Non-pigmented ciliary epithelial cell (primary cell): ENCODE results near the gene SLC7A5.
A peak's percentile ranks its signal among the peaks of the same experiment; 100 is the strongest.
"Not testable (repeated sequence)": the region's sequence is repeated elsewhere in the genome, so short reads cannot be mapped to it uniquely, and the experiment has no call there.

Experiments
- DNase-seq: peaks from one replicate; pipeline ENCODE4 v3.0.0-alpha.2; 2010; ENCODE audit warnings: low read depth

The SLC7A5 gene

DNA sequence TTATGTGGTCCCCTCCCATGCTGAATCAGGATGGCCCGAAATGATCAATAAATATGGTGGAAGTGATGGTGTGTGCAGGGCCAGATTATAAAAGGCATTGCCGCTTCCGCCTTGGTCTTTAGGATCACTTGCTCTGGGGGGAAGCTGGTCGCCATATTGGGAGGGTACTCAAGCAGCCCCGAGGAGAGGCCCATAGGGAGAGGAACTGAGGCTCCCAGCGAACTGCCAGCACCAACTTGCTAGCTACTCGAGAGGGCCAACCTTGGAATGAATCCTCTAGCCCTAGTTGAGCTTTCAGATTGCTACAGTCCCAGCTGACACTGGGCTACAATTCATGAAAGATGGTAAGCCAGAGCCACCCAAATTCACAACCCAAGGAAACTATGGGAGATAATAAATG is 19.0 kb upstream of the SLC7A5 start:
- DNase-seq, result not testable (repeated sequence)

DNA sequence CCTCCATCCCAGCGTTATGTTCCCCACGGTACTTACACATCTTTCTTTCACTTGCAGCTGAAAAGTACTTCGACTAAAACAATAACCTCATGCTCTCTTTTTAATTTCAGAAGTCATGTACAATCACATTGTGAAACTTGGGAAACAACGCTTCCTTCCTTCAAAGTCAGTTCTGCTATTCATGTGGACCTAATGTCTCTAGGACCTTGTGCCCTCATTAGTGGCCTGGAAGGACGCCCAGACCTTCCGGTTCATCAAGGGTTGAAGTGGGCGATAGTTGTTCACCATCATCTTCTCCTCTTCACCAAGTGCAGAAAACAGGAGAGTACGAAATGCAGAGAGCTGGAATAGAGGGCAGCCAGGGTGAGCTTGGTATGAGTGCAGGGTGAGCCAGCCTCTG is 18.6 kb upstream of the SLC7A5 start:
- DNase-seq, result not testable (repeated sequence)

- not testable (repeated sequence) for DNase-seq
Observed at GRCh38 chr16:87885371-87885967, 16.2 kb upstream of the SLC7A5 start.

DNA sequence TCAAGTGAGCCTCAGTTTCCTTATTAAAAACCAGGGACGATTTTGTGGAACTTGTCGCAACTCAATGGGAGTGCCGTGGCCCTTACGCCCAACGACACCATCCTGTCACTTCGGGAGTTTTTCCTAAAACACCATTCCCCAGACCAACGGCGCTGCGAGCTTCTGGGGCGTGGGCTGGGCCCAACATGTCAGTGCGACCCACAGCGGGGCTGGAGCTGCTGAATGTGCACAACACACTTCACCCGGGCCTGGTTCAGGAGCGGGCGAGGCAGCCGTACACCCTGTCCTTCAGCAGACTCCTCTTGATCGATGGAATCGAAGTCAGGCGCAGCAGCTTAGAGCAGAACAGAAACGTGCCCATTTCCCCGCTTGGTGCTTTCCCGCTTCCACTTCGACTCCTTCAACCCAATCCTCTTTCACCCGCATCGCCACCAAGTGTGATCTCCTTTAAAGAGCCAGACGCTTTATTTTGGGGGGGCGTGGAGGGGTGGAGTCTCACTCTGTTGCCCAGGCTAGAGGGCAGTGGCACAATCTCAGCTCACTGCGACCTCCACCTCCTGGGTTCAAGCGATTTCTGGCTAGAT is 13.2 kb upstream of the SLC7A5 start:
- DNase-seq, result no peak

DNA sequence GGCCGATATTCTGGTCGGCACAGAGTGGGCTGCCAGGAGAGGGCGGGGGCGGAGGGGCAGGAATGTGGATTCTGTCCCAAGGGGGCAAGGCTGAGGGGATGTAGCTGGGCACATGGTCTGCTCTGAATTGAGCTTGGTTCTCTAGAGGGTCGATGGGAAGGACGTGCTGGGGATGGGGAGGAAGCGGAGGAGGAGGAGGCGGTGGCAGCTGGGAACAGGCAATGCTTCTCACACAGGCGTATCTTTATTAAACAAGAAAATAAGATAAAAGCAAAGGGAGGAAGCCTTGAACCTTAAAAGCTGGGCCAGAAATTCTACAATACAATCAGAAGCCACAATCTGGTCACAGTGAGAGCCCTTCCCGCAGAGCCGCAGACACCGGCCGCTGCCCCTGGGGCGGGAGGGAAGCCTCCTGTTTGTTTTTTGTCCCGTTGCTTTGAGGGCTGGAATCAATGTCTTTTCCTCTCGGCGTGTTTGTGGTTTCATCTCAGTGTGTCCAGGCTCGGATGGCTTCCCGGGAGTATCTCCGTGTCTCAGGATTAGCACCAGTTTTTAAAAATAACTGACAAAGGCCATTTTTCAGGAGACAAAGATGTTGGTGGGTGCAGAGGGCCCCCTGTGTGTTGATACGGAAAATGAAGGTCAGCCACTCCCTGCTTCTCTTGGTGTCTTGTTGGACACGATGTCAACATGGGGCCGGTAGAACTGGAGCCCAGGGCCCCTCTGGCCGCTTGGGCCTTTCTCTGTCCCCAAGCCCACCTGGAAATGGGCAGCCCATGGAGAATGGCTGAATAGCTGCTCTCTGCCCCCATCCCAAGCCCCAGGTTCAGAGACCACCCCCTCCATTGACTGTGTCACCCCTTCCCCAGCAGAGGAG is 12.3 kb upstream of the SLC7A5 start:
- no peak for DNase-seq

DNA sequence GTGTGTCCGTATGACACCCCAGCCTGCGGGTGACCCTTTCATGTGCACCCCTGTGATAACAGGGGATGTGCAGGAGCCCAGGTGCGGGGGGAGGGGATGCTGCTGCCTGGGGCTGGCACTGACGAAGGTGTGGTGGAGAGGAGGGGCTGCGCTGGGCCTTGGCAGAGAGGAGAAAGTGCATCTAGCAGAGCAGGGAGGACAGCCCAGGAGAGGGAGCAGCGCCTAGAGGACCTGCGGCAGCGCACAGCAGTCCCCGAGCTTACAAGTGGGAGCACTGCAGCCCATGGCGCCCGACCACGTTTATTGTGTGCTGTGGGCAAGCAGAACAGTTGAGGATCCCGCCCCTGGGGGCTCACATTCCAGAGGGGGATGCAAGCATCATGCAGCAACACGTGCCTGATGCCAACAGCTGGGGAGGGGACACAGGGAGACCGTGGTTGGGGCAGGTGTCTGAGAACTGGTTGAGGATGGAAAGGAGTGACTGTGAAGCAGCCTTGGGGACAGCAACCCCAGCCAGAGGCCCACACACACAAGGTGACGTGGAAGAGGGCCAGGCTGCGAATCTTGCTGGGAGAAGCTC is 10.9 kb upstream of the SLC7A5 start:
- DNase-seq, result no peak

DNA sequence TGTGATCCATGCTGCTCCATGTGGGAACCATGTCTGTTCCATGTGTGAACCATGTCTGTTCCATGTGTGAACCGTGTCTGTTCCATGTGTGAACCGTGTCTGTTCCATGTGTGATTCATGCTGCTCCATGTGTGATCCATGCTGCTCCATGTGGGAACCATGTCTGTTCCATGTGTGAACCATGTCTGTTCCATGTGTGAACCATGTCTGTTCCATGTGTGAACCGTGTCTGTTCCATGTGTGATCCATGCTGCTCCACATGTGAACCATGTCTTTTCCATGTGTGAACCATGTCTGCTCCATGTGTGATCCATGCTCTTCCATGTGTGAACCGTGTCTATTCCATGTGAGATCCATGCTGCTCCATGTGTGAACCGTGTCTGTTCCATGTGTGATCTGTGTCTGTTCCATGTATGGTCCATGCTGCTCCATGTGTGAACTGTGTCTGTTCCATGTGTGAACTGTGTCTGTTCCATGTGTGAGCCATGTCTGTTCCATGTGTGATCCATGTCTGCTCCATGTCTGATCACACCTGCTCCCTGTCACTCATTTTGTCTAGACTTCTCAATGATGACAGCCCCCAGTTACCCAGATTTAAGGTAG is 10.2 kb upstream of the SLC7A5 start:
- not testable (repeated sequence) for DNase-seq

DNA sequence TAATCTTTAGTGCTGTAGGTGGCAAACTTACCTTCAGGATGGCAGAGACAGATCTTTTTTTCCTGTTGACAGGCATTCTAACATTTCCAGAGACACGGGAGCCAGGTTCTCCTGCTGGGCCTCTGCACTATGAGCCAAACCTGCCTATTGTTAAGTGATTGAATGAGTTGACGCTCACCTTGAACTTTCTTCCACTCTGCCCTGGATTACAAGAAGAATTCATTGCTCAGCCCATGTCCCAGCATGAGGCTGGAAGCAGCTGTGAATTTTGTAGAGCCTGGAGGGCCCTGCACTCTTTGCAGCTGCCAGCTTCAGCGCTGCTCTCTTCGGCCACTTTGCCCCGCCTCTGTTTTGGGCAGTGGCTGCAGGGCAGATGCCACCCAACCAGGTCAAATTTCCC is 9.4 kb upstream of the SLC7A5 start:
- DNase-seq, result no peak

- DNase-seq, result no peak
Observed at GRCh38 chr16:87877942-87878507, 8.7 kb upstream of the SLC7A5 start.

GRCh38 chr16:87874639-87875427 is 5.5 kb upstream of the SLC7A5 start:
- no peak for DNase-seq

DNA sequence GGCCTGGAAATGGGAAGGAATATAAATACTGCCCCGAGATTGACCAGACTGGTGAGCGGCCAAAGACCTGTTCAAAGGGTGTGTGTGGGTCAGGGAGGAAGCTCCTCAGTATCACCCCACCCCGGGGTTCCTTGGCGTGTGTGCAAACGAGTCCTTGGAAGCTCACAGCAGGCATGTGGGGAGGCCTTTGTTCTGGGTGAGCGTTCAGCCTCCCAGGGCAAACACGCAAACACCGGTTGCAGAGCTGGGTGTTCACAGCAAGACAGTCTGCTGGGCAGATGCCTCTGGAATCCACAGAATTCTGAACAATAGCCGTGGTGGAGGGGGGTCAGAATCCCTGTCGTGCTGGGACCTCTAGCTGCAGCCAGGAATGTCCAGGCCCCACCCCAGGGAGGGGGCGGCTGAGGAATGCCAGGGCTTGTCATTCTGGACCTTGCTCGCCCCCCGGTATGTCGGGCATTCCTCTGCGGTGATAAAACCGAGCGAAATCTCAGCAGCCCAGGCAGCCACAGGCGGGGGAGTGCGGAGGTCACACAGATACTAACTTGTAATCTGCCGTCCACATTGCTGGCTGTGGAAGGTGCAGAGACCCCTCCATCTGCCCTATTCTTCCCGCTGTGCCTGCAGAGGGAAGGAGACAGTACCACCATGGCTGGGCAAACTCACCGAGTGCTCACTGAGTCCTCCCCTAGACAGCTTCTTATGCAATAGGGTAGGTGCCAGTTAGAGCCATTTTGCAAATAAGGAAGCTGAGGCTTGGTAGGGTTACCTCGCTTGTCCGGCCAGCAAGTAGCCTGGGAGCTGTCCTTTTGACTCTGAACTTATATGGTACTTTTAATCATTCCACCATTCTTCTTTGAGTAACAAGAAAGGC is 1.3 kb upstream of the SLC7A5 start:
- DNase-seq, result peak; percentile 77

DNA sequence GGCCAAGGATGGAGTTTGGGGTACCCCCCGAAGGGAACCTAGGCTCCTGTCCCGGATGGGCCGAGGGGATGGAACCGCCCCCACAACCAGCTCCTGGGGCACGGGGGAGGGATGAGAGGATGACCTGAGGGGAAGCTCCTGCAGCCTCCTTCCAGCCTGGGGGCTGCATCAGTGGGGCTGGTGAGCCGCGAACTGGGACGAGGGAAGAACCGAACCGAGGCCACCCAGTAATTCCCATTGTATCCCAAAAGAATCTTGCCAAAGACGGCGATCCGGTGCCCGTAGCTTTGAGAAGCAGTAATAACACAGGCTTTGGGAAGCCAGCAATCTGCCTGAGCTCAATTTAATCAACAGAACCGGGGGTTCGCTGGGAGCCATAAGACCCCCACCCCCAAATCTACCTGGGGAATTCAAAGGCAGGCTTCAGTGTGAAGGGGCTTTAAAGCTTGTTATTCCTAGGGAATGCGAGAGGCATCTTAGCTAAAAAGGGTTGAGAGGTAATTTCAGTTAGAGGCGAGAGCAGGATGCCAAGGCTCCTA is 641 bp upstream of the SLC7A5 start:
- not testable (repeated sequence) for DNase-seq

DNA sequence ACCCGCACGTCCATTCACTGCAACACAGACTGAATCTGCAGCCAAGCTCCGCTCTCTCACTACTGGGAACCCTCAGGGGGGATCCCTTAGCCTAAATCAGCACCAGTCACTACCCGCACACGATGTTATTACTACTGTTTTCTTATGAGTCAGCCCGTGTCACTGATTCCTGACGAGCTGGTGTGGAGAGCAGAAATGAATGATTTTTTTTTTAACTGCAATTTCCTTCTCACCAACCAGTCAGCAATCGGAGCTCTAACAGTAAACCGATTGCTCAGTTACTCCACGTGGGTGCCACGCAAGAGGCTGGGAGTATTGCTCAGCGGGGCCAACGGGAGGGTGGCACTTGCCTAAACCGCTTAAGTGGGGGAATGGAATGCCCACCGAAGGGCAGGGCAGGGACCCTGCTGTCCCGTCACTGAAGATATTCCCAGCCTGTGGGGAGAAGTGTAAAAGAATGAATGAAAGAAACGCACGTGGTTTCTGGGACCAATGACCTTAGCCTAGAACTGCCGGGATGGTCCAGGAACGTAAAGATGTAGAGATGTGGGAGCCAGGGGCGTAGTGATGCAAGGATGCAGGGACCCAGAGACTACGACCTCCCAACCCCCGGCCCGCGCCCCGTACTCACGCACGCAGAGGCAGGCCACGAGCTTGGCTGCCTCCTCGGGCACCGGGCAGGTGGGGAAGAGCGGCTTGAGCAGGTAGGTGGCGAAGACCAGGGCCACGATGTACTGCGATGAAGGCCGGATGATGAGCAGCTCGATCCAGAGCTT is 865 bp downstream of the SLC7A5 start:
- DNase-seq, result peak; percentile 71

GRCh38 chr16:87865902-87866555 is 3.3 kb downstream of the SLC7A5 start:
- not testable (repeated sequence) for DNase-seq

DNA sequence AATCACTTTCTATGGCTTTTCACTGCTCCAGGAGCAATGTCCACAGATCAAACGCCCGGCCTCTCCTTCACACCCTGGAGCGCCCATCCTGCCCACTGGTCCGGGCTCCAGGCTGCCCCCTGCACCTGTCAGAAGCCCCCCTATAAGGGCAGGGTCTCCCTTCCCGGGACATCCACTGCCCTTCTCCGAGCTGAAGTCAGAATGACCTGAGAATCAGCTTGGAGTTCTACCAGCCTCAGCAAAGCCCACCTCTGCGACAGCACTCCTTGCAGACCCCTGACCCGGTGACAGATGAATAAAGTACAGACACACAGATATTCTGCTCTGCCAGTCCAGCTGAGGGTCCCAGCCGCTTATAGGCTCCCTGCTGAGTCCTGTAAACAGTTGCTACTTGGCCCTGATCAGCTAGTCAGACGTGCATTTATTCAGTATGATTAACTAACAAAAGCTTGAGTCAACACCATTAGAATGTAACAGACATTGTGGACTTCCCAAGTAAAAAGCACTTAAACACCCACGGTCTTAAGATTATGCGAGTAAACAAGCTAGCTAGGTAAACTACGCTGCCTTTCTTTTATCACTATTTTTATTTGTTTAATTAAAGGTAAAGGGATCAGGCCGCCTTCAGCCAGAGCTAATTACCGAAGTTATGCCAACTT is 4.8 kb downstream of the SLC7A5 start:
- no peak for DNase-seq

GRCh38 chr16:87863327-87863635 is 6.0 kb downstream of the SLC7A5 start:
- not testable (repeated sequence) for DNase-seq

GRCh38 chr16:87862597-87863326 is 6.5 kb downstream of the SLC7A5 start:
- DNase-seq, result not testable (repeated sequence)
